Measurements from ENCODE around the gene ERICH4.
"Not testable (repeated sequence)": the region's sequence is repeated elsewhere in the genome, so short reads cannot be mapped to it uniquely, and the experiment has no call there.

ERICH4 gene

GRCh38 chr19:41456342-41456918 is 13.5 kb downstream of the ERICH4 start:
- no peak overlapping the region for H3K4me3 ChIP-seq (ENCODE audit: low read depth, low read length)
- DNase-seq (ENCODE audit: low read depth), result peak; percentile 54
- TF ChIP-seq CTCF (conservative IDR thresholded peaks at IDR 0.05; ENCODE audit: low read depth, low read length), result no peak

- no peak for TF ChIP-seq CTCF (conservative IDR thresholded peaks at IDR 0.05; ENCODE audit: low read depth, low read length)
- DNase-seq (ENCODE audit: low read depth), result no peak
- no peak overlapping the region for H3K4me3 ChIP-seq (ENCODE audit: low read depth, low read length)
Observed at GRCh38 chr19:41457241-41457640, 14.3 kb downstream of the ERICH4 start.

- TF ChIP-seq CTCF (conservative IDR thresholded peaks at IDR 0.05; ENCODE audit: low read depth, low read length), result no peak
- H3K4me3 ChIP-seq (ENCODE audit: low read depth, low read length), result no peak overlapping the region
- no peak for DNase-seq (ENCODE audit: low read depth)
Observed at GRCh38 chr19:41462497-41462896, 19.5 kb downstream of the ERICH4 start.

GRCh38 chr19:41463257-41464256 is 20.6 kb downstream of the ERICH4 start:
- not testable (repeated sequence) for H3K4me3 ChIP-seq (ENCODE audit: low read depth, low read length); DNase-seq (ENCODE audit: low read depth)

GRCh38 chr19:41476583-41476982 is 33.6 kb downstream of the ERICH4 start:
- DNase-seq (ENCODE audit: low read depth), result no peak
- H3K4me3 ChIP-seq (ENCODE audit: low read depth, low read length), result no peak overlapping the region
- no peak for TF ChIP-seq CTCF (conservative IDR thresholded peaks at IDR 0.05; ENCODE audit: low read depth, low read length)

GRCh38 chr19:41478171-41478570 is 35.2 kb downstream of the ERICH4 start:
- TF ChIP-seq CTCF (conservative IDR thresholded peaks at IDR 0.05; ENCODE audit: low read depth, low read length), result no peak
- DNase-seq (ENCODE audit: low read depth), result no peak
- no peak overlapping the region for H3K4me3 ChIP-seq (ENCODE audit: low read depth, low read length)

GRCh38 chr19:41478875-41479756 is 36.2 kb downstream of the ERICH4 start:
- DNase-seq (ENCODE audit: low read depth), result no peak
- TF ChIP-seq CTCF (conservative IDR thresholded peaks at IDR 0.05; ENCODE audit: low read depth, low read length), result no peak
- H3K4me3 ChIP-seq (ENCODE audit: low read depth, low read length), result no peak overlapping the region

All from choroid plexus epithelial cell (primary cell).